GM12878 (cell line): Measurements from ENCODE around the gene MYO7A. TPM values are rescaled to one million over a fixed set of nuclear protein-coding genes. Genes with fewer than 3 reads are reported as not detected.

ENCODE experiments used
- ATAC-seq: fragments of 200-7000 bp; cut with Tn5 transposase; 3 replicates; pipeline ENCODE4 v1.9.1; 2020; ENCODE audit warnings: mild to moderate bottlenecking, moderate library complexity
- BruUV-seq: library from RNA; stranded (reverse); fragments of 400-500 nt; replicated peaks from 2 replicates; lab custom pipeline; 2021; lab: Mats Ljungman, UMichigan
- CTCF ChIA-PET: fragments of 300-600 bp; sonication (Branson Sonifier 250); formaldehyde crosslinking; extraction: SDS; loops from one replicate; lab custom pipeline; 2021; ENCODE audit warnings: inconsistent platforms; lab: Yijun Ruan, JAX
- POLR2A ChIA-PET: fragments of 350-600 bp; formaldehyde crosslinking; extraction: SDS; loops from one replicate; lab custom pipeline; 2021; ENCODE audit warnings: inconsistent platforms; lab: Charles Lee
- RAD21 ChIA-PET: fragments of 300-600 bp; sonication (Branson Sonifier 250); formaldehyde crosslinking; loops from one replicate; lab custom pipeline; 2023; ENCODE audit warnings: antibody characterized with exemption; ENCODE audit not compliant: unreplicated experiment; lab: Charles Lee
- SMC1A ChIA-PET: fragments of 300-600 bp; sonication (Branson Sonifier 250); formaldehyde crosslinking; loops from one replicate; lab custom pipeline; 2023; ENCODE audit not compliant: unreplicated experiment, uncharacterized antibody; lab: Charles Lee
- DNase-seq: peaks from one replicate; pipeline ENCODE4 v3.0.0-alpha.2; 2011; ENCODE audit warnings: low read depth, low spot score
- FAIRE-seq: peaks from 3 replicates; lab custom pipeline; 2011; peaks lifted over from hg19 to GRCh38; lab: Jason Lieb, UNC
- H2AFZ ChIP-seq: 2 replicates; pipeline ENCODE4 v1.6.0; 2011; ENCODE audit warnings: low read depth, low read length, control low read depth; ENCODE audit not compliant: control insufficient read depth
- H3K27ac ChIP-seq: 2 replicates; pipeline ENCODE4 v1.5.1; 2011; ENCODE audit warnings: control low read depth; ENCODE audit not compliant: control insufficient read depth, insufficient read depth
- H3K27me3 ChIP-seq, 2 experiments: replicated peaks in 1 of 2; 2 replicates each; pipeline versions ENCODE4 v1.6.0 to v1.6.1; 2011; ENCODE audit warnings: low read length in 1 of 2; ENCODE audit not compliant: control insufficient read depth in 2 of 2, insufficient read depth in 2 of 2
- H3K36me3 ChIP-seq, 2 experiments: 2 replicates each; pipeline ENCODE4 v1.5.1; 2011; ENCODE audit warnings: low read length in 1 of 2; ENCODE audit not compliant: control insufficient read depth in 2 of 2, insufficient read depth in 2 of 2
- H3K4me1 ChIP-seq: 2 replicates; pipeline ENCODE4 v1.6.1; 2011; ENCODE audit warnings: mild to moderate bottlenecking, low read length, moderate library complexity, mixed read lengths; ENCODE audit not compliant: control insufficient read depth, insufficient read depth
- H3K4me2 ChIP-seq: 2 replicates; pipeline ENCODE4 v1.6.0; 2011; ENCODE audit warnings: control low read depth; ENCODE audit not compliant: control insufficient read depth, insufficient read depth
- H3K4me3 ChIP-seq: fragments of 200-600 bp; sonication (generic); 2 replicates; pipeline ENCODE4 v1.5.1; 2016
- H3K79me2 ChIP-seq: 2 replicates; pipeline ENCODE4 v1.6.0; 2011; ENCODE audit warnings: low read length; ENCODE audit not compliant: control insufficient read depth, insufficient read depth
- H3K9ac ChIP-seq: 2 replicates; pipeline ENCODE4 v1.8.0; 2011; ENCODE audit warnings: low read length, control low read depth, mixed read lengths; ENCODE audit not compliant: control insufficient read depth, insufficient read depth
- H3K9me3 ChIP-seq: replicated peaks from 3 replicates; pipeline ENCODE4 v1.5.1; 2011; ENCODE audit warnings: mild to moderate bottlenecking, low read length; ENCODE audit not compliant: control insufficient read depth, insufficient read depth
- H4K20me1 ChIP-seq: 2 replicates; pipeline ENCODE4 v1.6.0; 2011; ENCODE audit not compliant: control insufficient read depth, insufficient read depth
- BRCA1 ChIP-seq: IDR thresholded peaks from 2 replicates; pipeline ENCODE4 v1.6.1; 2011; ENCODE audit warnings: low read depth, low read length, improper control_type of control experiment
- KDM1A ChIP-seq: fragments of 200-600 bp; sonication (generic); IDR thresholded peaks from 2 replicates; pipeline ENCODE4 v1.6.1; 2016; ENCODE audit warnings: borderline replicate concordance
- MYB ChIP-seq: fragments of 150-350 bp; IDR thresholded peaks from 2 replicates; pipeline ENCODE4 v1.6.1; 2014; ENCODE audit warnings: mild to moderate bottlenecking, low read depth, low read length, borderline replicate concordance
- PML ChIP-seq: IDR thresholded peaks from 2 replicates; pipeline ENCODE4 v1.6.1; 2012; ENCODE audit warnings: low read length, inconsistent platforms
- POLR2A ChIP-seq: IDR thresholded peaks from 2 replicates; pipeline ENCODE4 v1.6.1; 2011; ENCODE audit warnings: low read depth, mild to moderate bottlenecking, low read length
- RAD51 ChIP-seq: fragments of 450-650 bp; IDR thresholded peaks from 2 replicates; pipeline ENCODE4 v1.6.1; 2016; ENCODE audit warnings: moderate library complexity, mild to moderate bottlenecking, inconsistent platforms
- RCOR1 ChIP-seq: conservative IDR thresholded peaks from 2 replicates; pipeline ENCODE4 v1.6.1; 2012; ENCODE audit warnings: low read depth, low read length, improper control_type of control experiment
- SKIL ChIP-seq: fragments of 450-650 bp; IDR thresholded peaks from 2 replicates; pipeline ENCODE4 v1.6.1; 2017; ENCODE audit warnings: mild to moderate bottlenecking, low read depth, inconsistent platforms; ENCODE audit not compliant: poor library complexity, severe bottlenecking
- SREBF1 ChIP-seq: IDR thresholded peaks from 2 replicates; pipeline ENCODE4 v1.6.1; 2012; ENCODE audit warnings: mild to moderate bottlenecking, low read length
- TCF7 ChIP-seq: IDR thresholded peaks from 2 replicates; pipeline ENCODE4 v1.6.1; 2014; ENCODE audit warnings: antibody characterized with exemption, borderline replicate concordance
- ZNF207 ChIP-seq: fragments of 450-650 bp; IDR thresholded peaks from 2 replicates; pipeline ENCODE4 v1.6.1; 2014; ENCODE audit warnings: antibody characterized with exemption, mild to moderate bottlenecking, borderline replicate concordance
- WGBS: methylation state at CpG from one replicate; pipeline ENCODE4 v1.1.6; 2016; ENCODE audit warnings: low lambda C conversion rate; ENCODE audit not compliant: insufficient replicate concordance, insufficient coverage; ENCODE audit errors: missing lambda C conversion rate; 5-methylcytosine and 5-hydroxymethylcytosine counted together
- in situ Hi-C: fragments of 300-500 bp; cut with MboI; formaldehyde crosslinking; loops from 9 replicates; pipeline ENCODE4 v1.14.3; 2018; ENCODE audit warnings: mixed read lengths
- intact Hi-C: fragments of 100-400 bp; cut with micrococcal nuclease; formaldehyde crosslinking; loops from one replicate; pipeline ENCODE4 v1.14.2; 2022; ENCODE audit not compliant: unreplicated experiment
- polyA plus RNA-seq, 11 experiments: library from polyadenylated mRNA; depleted of rRNA in 4 of 11; unstranded in 6 of 11; stranded (reverse) in 5 of 11; fragments of >200 nt; fragmentation: Nextera tagmentation in 4 of 11; fragmentation: Illumina TruSeq in 1 of 11; extraction: Ambion mirVana in 4 of 11; extraction: Trizol in 1 of 11; gene quantifications; 1 replicate in 1 of 11; 2 replicates in 10 of 11; pipeline versions ENCODE4 v1.2.1 to v1.2.3, GENCODE V29; 2011 to 2016; ENCODE audit warnings: inconsistent platforms in 2 of 11, missing spikeins in 2 of 11, low read depth in 1 of 11
- total RNA-seq, 4 experiments: library from RNA; depleted of rRNA in 3 of 4; stranded (reverse); fragments of >200 nt in 3 of 4; fragmentation: Illumina TruSeq in 1 of 4; extraction: Trizol in 1 of 4; gene quantifications; 2 replicates each; pipeline versions ENCODE4 v1.2.1 to v1.2.3, GENCODE V29; 2013 to 2021

Gene MYO7A
- total and polyA plus RNA-seq, 10 of the 15 experiments (the other 5 are each of a cell fraction or from before 2014, with no cell fraction given) = 0.01 to 0.21 (median 0.04) TPM; not detected in 6

GRCh38 chr11:77121876-77122575 lies 6.0 kb upstream of the MYO7A start:
- intact Hi-C loops (no loop called here), in situ Hi-C loops (no loop called here)
- Histone ChIP-seq H3K27me3 (peaks cover 0 to 3% of the 10 kb centered on the region in 2 experiments; a peak in 3 of 4 replicates), H3K79me2 (no peaks in the 10 kb centered on the region), H2AFZ (no peak overlapping the region), H3K27ac (no peak overlapping the region), H3K4me1 (no peaks in the 10 kb centered on the region), H3K9ac (no peak overlapping the region), H3K4me3 (no peak overlapping the region), H3K4me2 (no peak overlapping the region), H4K20me1 (no peaks in the 10 kb centered on the region), H3K36me3 (no peaks in the 10 kb centered on the region), H3K9me3 (no peaks in the 10 kb centered on the region)
- TF ChIP-seq SKIL = no peak
- TF ChIP-seq SREBF1 = no peak
- no peak for TF ChIP-seq TCF7
- no peak for TF ChIP-seq KDM1A
- no peak for TF ChIP-seq POLR2A
- no peak for TF ChIP-seq BRCA1
- no peak for TF ChIP-seq ZNF207
- no peak for TF ChIP-seq MYB
- TF ChIP-seq RAD51 = no peak
- no peak for TF ChIP-seq PML
- no peak for TF ChIP-seq RCOR1
- POLR2A ChIA-PET = interaction anchor here (0.5 kb wide), 1 partner anchor 8 kb away, joined by 3 read pairs; no protein-coding TSS in a partner anchor
- no TSS peak for BruUV-seq
- SMC1A ChIA-PET = no interaction called here
- CTCF ChIA-PET = interaction anchor here (0.9 to 1.1 kb wide), 2 partner anchors 41 to 65 kb away, joined by 3 read pairs; no protein-coding TSS in a partner anchor
- no peak for ATAC-seq
- FAIRE-seq = no peak
- WGBS = 24% methylated on average over 8 of the region's 8 CpGs
- no peak for DNase-seq
- RAD21 ChIA-PET = no interaction called here
